MM.1S (cell line): ENCODE data around the gene CRY2.

Experiments
- CTCF ChIP-seq: fragments of 300-600 bp; sonication (generic); IDR thresholded peaks from 2 replicates; pipeline ENCODE4 v1.5.1; 2016; ENCODE audit warnings: antibody characterized with exemption, low read length, mixed read lengths
- EZH2 ChIP-seq: fragments of 300-600 bp; sonication (generic); optimal IDR thresholded peaks from 2 replicates; pipeline ENCODE3; 2017; ENCODE audit warnings: low read depth, mild to moderate bottlenecking, antibody characterized with exemption, low read length, mixed read lengths
- EZH2phosphoT487 ChIP-seq: fragments of 300-600 bp; sonication (generic); IDR thresholded peaks from 2 replicates; pipeline ENCODE4 v1.6.1; 2018; ENCODE audit warnings: antibody characterized with exemption, low read length

- TF ChIP-seq CTCF (no peak), EZH2 (no peak), EZH2phosphoT487 (no peak)
Measured at GRCh38 chr11:45810431-45811108, 36.7 kb upstream of the CRY2 start.
